IPS-NIHi7 (cell line): Measurements from ENCODE around the gene SRM.
"Not testable (repeated sequence)": the region's sequence is repeated elsewhere in the genome, so short reads cannot be mapped to it uniquely, and the experiment has no call there.

Experiments
- DNase-seq: peaks from one replicate; pipeline ENCODE4 v3.0.0; 2012; ENCODE audit warnings: mixed read lengths; ENCODE audit errors: extremely low spot score

Gene SRM

DNA sequence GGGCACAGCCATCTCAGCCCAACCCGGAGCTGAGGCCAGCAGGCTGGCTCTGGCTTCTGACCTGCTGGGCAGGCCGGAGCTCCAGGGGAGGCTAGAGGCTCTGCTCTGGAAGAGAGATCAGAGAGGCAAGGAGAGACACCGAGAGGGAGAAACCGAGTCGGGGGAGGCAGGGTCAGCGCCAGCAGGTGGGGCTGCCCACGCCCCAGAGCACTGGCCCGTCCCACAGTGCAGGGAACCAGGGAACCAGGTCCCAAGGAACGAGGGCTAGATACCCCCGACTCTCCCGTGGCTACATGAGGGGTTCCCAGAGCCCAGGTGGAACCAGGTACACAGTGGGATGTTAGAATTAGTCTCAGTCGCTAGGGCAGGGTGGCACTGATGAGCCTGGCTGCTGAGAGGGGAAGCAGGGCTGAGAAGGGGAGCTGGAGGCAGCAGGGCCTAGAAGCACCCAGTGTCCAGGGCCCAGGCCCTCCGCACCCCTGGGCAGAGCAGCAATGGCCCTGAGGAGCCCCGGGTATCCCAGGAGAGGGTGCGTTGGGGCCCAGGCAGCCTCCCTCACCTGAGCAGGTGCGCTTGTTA lies 14.9 kb downstream of the SRM start:
- DNase-seq, result peak; percentile 4

DNA sequence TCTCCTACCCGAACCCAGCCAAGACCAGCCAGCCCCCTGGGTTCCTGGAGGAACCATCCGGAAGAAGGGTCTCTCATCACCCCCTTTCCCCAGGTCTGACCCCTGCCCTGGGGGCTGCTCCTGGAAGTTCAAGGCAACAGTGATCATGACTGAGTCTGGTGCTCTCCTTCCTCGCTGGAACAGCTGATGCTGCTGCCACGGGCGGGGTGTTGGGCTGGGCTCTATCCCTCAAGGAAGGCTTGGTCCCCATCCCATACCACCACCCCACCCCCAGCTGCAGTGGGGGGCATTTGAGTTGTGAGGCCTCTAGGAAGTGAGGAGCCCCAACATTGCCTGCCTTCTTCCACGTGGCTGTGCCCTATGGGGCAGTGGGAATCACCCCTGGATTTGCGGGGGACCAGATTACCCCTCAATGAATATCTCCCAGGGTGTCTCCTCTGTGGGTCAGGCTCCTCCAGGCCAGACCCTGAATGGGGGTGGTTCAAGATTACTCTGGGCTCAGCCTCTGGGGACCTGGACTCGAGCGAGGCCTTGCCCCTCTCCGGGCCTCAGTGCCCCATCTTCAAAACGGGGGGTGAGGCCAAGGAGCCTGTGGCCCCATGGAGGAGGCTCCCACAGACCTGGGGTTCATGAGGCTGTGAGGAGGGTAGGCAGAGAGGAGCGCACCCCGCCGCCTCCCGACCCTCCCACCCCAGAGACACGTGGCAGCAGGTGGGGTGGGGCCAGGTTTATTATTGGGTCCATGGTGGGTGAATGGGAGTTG lies 15.6 kb downstream of the SRM start:
- peak; percentile 8 for DNase-seq

DNA sequence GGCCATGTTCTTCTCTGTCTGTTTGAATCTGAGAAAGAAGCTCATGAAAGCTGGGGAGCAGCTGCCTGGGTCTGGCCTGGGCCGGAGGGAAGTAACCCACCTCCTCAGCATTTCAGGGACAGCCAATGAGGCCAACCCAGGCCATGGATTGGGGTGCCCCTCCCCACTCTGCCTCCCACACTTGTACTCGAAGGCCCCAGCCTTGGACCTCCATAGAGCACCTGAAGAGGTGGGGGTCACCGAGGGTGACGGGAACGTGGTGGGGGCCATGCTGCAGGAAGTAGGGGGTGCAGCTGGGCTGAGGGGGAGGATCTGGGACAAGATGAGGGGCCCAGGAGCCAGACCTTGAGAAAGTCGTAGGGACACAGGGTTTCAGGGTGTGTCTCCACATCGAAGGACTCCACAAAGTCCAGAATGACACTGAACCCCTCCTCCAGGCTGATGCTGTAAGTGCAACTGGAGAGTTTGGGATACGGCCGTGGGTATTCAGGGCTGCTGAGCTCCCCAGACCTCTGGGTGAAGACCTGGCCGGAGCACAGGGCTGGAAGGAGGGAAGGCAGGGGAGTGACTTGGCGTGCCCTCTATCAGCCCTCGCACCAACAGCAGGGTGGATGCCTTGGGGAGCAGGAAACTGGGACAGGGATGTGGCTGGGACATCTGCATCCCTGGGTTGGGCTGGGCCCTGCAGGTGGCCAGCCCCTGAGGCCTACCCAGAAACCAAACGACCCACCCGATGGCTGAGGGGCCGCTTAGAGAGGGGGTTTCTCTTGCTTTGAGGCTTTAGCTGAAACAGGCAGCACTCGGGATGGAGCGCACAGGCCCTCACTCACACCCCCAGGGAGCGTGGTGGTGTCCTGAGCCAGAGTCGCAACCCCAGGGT lies 16.6 kb downstream of the SRM start:
- DNase-seq, result peak; percentile 10

DNA sequence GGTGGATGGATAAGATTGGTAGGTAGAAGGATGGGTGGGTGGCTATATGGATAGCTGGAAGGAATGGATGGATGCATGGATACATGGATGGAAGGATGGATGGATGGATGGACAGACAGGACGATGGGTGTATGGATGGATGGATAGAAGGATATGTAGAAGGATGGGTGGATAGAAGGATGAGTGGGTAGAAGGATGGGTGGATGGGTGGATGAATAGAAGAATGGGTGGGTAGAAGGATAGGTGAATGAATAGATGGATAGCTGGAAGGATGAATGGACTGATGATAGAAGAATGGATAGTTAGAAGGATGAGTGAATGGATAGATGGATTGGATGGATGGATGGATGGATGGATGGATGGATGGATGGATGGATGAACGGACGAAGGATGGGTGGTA lies 17.8 kb downstream of the SRM start:
- DNase-seq, result no peak

DNA sequence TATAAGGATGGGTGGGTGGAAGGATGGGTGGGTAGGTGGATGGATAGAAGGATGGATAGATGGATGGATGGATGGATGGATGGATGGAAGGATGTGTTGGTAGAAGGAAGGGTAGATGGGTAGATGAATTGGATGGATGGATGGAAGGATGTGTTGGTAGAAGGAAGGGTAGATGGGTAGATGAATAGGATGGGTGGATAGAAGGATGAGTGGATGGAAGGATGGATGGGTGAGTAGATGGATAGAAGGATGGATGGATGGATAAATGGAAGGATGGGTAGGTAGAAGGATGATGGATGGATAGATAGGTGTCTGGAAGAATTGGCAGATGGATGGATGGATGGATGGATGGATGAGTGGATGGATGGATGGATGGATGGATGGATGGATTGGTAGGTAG lies 18.8 kb downstream of the SRM start:
- no peak for DNase-seq

DNA sequence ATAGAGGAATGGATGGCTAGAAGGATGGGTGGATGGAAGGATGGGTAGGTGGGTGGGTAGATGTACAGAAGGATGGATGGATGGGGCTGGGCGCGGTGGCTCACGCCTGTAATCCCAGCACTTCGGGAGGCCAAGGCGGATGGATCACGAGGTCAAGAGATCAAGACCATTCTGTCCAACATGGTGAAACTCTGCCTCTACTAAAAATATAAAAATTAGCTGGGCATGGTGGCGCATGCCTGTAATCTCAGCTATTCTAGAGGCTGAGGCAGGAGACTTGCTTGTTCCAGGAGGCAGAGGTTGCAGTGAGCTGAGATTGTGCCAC lies 19.8 kb downstream of the SRM start:
- DNase-seq, result not testable (repeated sequence)

DNA sequence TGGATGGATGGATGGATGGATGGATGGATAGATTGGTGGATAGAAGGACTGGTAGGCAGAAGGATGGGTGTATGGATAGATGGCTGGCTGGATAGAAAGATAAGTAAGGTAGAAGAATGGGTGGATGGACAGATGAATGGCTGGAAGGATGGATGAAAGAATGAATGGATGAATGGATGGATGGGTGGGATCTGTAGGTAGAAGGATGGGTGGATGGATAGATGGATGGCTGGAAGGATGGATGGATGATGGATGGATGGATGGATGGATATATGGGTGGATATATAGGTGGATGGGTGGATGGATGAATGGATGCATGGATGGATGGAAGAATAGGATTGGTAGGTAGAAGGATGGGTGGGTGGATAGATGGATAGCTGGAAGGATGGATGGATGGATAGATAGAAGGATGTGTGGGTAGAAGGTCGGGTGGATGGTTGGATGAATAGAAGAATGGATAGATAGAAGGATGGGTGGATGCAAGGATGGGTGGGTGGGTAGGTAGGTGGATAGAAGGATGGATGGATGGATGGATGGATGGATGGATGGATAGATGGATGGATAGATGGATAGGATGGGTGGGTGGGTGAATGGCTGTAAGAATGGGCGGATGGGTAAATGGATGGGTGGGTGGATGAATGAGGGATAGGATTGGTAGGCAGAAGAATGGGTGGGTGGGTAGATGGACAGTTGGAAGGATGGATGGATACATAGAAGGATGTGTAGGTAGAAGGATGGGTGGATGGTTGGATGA lies 20.3 kb downstream of the SRM start:
- no peak for DNase-seq

DNA sequence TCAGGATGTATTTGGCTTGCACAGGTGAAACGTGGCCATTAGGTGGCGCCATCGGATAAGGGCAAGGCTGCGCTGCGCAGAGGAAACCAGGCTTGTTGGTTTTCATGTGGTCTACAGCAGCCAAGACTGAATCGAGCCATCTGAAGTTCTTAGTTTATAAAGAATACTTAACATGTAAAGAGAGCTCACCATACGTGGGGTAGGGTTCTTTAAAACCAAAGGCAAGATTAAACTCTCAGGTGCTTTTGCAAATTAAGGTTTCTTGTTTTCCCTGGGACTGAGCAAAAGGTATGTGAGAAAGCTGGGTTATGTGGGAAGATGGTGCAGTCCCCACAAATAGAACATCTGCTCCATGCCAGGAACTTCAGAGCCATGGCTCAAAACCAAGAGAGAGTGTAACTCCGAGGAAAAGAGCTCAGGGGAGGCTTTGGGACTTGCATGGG lies 22.1 kb downstream of the SRM start:
- peak; percentile 94 for DNase-seq

DNA sequence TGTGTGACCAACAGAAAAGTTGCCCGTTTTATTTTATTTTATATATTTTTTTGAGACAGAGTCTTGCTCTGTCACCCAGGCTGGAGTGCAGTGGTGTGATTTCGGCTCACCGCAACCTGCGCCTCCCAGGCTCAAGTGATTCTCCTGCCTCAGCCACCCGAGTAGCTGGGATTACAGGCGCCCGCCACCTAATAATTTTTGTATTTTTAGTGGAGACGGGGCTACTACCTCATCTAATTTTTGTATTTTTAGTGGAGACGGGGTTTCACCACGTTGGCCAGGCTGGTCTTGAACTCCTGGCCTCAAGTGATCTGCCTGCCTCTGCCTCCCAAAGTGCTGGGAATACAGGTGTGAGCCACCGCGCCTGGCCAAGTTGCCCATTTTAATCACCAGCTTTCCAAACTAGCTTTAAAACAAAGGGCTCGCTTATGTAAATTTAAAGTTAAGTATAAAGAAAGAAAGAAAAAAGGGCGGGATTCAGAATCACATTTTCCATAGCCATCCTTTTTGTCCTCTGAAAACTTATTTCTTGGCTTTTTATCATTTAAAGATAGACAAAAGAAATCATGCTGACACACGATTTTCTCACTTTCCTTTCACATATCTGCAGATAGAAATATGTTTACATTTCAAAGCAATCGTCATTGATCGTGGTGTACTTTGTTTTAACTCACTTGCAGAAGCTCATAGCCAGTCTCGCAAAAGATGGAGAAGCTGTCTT lies 22.6 kb downstream of the SRM start:
- DNase-seq, result not testable (repeated sequence)

DNA sequence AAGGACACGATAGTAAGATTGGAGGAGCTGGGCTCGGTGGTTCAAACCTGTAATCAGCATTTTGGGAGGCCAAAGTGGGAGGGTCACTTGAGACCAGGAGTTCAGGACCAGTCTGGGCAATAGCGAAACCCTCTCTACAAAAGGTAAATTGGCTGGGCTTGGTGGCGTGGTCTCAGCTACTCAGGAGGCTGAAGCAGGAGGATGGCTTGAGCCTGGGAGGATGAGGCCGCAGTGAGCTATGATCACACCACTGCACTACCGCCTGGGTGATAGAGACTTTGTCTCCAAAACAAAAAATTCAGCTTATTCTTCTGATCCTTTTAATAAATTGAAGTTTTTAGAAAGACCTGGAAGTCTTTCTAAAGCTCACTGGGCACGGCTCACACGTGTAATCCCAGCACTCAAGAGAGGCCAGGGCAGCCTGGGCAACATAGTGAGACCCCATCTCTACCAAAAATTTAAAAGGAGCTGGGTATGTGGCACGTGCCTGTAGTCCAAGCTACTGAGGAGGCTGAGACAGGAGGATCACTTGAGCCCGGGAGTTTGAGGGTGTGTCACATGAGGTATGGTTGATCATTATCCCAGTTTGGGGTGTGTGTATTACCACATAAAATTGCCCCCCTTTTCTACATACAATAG lies 28.1 kb downstream of the SRM start:
- DNase-seq, result no peak

DNA sequence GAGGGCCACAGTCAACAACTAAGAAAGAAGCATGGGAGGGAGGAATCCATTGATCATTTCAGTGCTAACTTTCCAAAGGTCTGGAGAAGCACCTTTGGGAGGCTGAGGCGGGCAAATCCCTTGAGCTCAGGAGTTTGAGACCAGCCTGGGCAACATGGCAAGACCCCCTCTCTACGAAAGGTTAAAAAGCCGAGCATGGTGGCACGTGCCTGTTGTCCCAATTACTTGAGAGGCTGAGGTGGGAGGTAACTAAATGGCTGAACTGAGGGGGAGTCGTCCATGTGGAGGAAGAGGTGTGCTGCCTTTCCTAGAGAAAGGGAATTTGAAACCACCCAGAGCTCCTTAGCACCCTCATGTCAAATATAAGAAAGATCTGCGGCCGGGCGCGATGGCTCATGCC lies 29.0 kb downstream of the SRM start:
- no peak for DNase-seq

DNA sequence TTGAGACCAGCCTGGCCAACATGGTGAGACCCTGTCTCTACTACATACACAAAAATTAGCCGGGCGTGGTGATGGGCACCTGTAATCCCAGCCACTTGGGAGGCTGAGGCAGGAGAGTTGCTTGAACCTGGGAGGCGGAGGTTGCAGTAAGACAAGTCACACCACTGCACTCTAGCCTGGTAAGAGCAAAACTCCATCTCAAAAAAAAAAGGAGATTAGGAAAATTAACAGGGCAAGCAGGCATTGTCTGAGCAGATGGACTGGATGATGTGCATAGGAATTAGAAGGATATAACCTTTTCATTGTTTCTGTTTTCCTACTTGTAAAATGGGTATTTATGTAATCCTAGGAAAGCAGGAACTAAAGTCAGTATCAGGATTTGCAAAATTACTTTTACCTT lies 31.8 kb downstream of the SRM start:
- no peak for DNase-seq

DNA sequence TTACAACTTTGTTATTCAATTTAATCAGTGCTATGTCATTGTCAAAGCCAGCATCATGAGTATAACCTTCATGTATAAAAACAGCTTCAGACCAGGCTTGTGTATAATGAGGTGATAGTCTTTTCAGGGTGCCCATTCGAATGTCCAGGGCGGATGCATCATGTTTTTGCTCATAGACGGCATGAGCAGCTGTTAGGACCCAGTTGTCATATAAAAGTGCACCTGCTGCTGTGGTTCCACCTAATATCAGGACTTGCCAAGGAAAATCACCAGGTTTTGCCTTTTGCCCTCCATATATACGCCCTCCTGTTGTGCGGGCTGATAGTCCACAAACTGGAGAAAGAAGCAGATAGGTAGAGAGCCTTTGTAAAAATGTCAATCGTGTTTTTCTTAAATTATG lies 32.5 kb downstream of the SRM start:
- no peak for DNase-seq

DNA sequence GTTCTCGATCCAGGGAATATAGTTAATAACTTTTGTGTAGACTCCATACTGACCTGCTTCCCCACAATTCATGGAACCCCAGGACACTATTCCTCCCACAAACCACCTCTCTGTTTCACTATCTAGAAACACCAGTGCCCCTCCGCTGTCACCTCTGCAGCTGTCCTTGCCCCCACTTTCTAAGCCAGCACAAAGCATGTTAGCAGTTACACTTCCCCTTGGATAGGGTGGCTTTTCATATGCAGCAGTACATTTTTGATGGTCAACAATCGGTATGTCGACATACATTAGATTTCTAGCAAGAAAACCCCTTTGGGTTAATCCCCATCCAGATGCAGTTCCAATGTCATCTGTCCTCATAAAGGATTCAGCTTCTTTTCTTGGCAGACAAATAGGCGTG lies 32.9 kb downstream of the SRM start:
- no peak for DNase-seq

DNA sequence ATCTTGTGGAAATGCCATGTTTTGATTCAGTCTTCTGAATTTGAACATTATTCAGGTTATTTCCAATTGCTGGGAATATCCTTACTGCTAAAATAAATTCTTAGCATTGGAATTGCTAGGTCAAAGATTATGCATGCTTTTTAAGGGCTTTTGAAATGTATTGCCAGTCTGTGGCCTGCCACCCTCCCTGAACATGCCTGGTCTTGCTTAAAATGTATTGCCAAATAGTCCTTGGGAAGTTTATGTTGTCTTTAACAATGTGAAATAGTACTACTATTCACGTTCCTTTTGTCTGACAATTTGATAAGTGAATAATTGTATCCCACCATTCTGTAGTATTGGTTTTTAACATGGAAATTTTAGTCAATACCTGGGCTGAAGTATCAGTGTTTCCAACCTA lies 33.8 kb downstream of the SRM start:
- no peak for DNase-seq

DNA sequence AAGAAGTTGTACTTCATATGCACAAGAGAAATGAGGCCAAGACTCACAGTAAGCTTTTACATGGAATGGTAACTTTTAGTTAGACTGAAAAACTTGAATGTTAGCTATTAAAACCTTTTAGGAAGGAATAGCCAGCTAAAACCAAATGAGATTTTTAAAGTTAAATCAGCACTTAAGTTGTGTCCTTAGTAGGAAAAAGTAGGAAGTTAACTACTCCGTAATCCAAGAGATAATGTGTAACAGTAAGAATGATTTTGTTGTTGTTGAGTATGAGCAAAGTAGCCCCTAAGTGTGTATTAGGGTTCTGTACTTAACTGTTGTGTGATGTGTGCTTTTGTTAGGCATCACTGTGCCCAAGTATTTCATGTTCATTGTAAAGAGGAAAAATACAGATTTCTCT lies 34.2 kb downstream of the SRM start:
- no peak for DNase-seq

DNA sequence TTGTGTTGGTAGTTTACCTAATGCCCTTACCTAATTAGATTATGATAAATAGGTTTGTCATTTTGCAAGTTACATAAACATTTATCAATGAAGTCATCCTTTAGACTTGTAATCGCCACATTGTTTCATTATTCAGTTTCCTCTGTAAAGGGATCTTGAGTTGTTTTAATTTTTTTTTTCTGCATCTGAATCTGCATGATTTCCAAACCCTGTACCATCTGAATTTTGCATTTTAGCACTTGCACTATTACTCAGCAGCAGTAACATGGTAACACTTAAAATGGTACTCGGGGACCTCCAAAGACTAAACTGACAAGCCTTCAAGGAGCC lies 35.0 kb downstream of the SRM start:
- DNase-seq, result no peak

DNA sequence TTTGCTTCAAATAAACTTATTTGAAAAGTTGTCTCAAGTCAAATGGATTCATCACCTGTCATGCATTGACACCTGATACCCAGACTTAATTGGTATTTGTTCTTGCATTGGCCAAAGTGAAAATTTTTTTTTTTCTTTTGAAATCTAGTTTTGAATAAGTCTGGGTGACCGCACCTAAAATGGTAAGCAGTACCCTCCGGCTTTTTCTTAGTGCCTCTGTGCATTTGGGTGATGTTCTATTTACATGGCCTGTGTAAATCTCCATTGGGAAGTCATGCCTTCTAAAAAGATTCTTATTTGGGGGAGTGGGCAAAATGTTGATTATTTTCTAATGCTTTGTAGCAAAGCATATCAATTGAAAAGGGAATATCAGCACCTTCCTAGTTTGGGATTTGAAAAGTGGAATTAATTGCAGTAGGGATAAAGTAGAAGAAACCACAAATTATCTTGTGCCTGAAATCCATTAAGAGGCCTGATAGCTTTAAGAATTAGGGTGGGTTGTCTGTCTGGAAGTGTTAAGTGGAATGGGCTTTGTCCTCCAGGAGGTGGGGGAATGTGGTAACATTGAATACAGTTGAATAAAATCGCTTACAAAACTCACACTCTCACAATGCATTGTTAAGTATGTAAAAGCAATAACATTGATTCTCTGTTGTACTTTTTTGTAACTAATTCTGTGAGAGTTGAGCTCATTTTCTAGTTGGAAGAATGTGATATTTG lies 35.5 kb downstream of the SRM start:
- no peak for DNase-seq

DNA sequence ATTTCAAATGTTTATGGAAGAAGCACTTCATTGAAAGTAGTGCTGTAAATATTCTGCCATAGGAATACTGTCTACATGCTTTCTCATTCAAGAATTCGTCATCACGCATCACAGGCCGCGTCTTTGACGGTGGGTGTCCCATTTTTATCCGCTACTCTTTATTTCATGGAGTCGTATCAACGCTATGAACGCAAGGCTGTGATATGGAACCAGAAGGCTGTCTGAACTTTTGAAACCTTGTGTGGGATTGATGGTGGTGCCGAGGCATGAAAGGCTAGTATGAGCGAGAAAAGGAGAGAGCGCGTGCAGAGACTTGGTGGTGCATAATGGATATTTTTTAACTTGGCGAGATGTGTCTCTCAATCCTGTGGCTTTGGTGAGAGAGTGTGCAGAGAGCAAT lies 36.6 kb downstream of the SRM start:
- no peak for DNase-seq

DNA sequence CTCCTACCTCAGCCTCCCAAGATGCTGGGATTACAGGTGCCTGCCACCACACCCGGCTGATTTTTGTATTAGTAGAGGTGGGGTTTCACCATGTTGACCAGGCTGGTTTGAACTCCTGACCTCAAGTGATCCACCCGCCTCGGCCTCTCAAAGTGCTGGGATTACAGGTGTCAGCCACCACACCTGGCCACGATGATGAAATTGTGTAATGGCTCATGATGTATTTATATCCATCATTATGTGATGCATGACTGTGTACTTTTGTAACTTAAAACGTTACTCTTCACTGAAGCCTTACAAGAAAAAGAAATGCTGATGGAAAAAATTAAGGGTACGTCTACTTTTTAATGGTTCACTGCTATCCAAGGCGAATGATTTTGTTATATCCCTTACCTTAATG lies 39.8 kb downstream of the SRM start:
- no peak for DNase-seq

DNA sequence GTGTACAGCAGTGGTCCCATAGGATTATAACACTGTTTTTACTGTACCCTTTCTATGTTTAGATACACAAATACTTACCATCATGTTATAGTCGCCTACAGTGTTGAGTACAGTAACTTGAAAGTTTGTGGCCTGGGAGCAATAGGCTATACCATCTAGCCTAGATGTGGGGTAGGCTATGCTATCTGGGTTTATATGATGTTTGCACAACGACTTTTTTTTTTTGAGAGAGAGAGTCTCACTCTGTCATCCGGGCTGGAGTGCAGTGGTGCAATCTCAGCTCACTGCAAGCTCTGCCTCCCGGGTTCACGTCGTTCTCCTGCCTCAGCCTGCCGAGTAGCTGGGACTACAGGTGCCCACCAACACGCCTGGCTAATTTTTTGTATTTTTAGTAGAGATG lies 40.5 kb downstream of the SRM start:
- not testable (repeated sequence) for DNase-seq
